ENCODE results near the gene IFNL4.
"Not testable (repeated sequence)": the region's sequence is repeated elsewhere in the genome, so short reads cannot be mapped to it uniquely, and the experiment has no call there.

Gene IFNL4

DNA sequence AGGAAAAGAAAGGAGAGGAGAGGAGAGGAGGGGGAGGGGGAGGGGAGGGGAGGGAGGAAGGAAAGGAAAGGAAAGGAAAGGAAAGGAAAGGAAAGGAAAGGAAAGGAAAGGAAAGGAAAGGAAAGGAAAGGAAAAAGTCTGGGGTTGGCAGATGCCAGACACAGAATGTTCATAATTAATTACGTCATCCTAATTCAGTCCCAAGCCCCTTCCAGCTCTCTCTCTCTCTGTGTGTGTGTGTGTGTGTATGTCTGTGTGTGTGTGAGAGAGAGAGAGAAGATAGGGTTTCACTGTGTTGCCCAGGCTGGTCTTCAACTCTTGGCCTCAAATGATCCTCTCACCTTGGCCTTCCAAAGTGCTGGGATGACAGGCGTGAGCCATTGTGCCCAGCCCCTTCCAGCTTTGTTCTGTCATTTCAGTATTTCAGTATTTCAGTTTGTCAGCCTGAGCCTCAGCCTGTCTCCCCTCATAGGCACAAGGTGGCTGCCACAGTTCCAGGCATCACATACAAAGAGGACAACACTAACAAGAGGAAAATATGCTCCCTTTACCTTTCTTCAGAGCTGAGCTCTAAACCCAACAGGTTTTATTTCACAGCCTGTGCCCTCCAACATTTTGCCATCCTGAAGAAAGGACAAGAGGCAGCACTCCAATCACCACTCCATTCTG lies 18.4 kb downstream of the IFNL4 start:
- in situ Hi-C loops (cut with MboI; ENCODE audit: low sequenced_read_pairs) = no loop called here

DNA sequence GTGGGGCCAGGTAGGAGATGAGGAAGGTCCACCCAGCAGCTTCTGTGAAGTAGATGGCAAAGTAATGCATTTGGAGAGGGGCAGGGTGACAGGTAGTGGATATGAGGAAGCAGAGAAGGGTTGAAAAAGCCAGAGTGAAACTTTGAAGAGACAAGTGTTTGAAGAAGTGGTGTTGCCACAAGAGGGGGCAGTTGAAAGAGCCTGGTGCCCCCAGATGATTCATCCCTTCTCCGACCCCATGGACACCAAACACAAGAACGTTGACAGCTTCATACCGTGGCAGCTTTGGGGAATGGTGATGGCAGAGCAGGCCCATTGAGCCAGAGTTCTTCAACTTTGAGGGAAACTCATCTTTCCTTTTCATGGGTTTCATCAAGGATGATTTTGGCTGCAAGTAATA lies 23.7 kb downstream of the IFNL4 start:
- in situ Hi-C loops (cut with MboI; ENCODE audit: low sequenced_read_pairs) = no loop called here

DNA sequence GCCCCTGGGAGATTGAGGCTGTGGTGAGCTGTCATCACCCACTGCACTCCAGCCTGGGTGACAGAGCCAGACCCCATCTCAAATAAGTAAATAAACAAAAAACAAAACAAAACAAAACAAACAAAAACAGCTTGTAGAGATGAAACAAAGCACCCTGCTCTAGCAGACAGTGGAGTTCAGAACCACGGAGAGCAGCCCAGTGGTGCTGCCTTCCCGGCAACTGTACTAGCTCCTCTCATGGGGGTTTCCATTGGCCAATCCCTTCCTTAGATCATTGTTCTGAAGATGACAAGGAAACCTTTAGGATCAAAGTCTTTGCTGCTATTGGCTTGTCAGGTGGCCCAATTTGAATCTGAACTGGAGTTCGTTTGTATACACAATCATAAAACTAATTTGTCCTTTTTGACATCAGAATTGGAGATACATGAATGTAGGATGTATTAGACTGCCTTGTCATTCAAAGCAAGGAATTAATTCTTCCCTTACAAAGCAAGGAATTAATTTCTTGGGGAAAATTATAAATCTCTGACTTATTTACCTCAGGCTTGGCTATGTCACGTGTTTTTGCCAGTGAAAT lies 24.9 kb downstream of the IFNL4 start:
- in situ Hi-C loops (cut with MboI; ENCODE audit: low sequenced_read_pairs) = no loop called here

DNA sequence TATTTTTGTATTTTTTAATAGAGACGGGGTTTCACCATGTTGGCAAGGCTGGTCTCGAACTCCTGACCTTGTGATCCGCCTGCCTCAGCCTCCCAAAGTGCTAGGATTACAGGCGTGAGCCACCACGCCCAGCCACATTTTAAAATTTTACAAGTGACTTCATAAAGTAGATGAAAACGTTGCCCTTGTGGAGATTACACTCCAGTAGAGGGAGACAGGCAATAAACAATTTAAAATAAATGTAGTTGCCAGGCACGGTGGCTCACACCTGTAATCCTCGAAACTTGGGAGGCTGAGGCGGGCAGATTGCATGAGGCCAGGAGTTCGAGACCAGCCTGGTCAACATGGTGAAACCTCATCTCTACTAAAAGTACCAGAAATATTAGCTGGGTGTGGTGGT lies 29.5 kb downstream of the IFNL4 start:
- in situ Hi-C loops (cut with MboI; ENCODE audit: low sequenced_read_pairs) = not testable (repeated sequence)

DNA sequence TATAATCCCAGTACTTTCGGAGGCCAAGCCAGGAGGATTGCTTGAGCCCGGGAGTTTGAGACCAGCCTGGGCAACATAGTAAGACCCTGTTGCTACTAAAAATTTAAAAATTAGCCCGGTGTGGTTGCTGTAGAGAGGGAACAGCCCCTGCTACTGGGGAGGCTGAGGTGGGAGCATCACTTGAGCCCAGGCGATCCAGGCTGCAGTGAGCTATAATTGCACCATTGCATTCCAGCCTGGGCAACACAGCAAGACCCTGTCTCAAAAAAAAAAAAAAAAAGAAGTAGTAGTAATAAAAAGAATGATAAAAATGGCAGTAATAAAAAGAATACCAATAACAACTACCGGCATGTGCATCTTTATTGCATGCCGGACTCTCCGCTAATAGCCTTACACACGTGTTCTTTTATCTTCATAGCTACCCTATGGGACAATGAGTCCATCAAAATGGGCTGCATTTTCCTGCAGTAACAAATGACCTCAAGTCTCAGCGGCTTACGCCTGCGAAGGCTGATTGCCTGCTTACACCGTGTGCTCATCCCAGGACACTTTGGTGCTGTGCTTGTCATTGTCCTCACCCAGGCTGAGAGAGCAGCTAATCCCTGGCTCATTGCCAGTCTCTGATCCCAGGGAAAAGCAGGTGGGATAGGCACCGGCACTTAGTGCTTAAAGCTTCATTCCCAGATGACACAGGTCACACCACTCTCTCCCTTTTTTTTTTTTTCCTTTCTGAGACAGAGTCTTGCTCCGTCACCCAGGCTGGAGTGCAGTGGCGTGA lies 30.2 kb downstream of the IFNL4 start:
- in situ Hi-C loops (cut with MboI; ENCODE audit: low sequenced_read_pairs) = no loop called here

DNA sequence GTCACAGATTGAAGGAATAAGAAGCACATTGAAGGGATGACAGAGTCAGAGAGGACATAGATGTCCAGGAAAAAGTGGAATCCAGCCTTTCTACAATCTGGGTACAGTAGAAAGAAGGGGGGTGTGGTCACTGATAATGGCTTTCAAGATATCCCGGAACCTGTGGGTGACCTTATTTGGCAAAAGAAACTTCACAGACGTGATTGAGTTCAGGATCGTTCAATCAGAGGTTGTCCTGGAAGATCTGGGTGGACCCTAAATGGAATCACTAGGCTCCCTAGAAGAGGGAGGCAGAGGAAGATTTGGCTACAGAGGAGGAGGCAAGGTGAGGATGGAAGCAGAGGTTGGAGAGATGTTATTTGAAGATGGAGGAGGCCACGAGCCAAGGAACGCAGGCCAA lies 31.6 kb downstream of the IFNL4 start:
- in situ Hi-C loops (cut with MboI; ENCODE audit: low sequenced_read_pairs) = no loop called here

DNA sequence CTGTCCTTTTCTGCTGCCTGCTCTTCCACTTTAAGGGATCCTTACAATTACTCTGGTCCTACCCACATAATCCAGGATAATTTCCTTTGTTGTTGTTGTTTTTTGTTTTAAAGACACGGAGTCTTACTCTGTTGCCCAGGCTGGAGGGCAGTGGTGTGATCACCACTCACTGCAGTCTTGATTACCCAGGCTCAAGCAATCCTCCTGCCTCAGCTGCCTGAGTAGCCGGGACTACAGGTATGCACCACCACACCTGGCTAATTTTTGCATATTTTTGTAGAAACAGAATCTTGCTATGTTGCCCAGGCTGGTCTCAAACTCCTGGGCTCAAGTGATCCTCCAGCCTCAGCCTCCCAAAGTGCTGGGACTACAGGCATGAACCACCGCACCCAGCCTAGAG lies 33.3 kb downstream of the IFNL4 start:
- in situ Hi-C loops (cut with MboI; ENCODE audit: low sequenced_read_pairs) = not testable (repeated sequence)

DNA sequence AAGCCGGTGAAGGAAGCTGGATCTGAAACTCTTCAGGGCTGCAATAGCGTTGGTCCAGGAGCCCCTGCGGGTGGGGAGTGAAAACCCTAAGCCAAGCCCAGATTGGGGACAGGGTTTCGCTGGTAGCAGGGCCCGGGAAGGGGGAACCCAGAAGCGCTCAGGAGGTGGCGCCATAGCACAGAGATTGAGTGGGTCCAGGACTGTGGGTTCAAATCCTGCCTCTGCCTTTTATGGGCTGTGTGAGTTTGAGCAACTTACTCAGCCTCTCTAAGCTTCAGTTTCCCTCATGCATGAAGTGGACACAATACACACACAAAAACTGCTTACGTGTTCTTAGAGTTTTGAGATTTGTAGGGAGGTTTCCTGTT lies 36.3 kb downstream of the IFNL4 start:
- in situ Hi-C loops (cut with MboI; ENCODE audit: low sequenced_read_pairs) = no loop called here

DNA sequence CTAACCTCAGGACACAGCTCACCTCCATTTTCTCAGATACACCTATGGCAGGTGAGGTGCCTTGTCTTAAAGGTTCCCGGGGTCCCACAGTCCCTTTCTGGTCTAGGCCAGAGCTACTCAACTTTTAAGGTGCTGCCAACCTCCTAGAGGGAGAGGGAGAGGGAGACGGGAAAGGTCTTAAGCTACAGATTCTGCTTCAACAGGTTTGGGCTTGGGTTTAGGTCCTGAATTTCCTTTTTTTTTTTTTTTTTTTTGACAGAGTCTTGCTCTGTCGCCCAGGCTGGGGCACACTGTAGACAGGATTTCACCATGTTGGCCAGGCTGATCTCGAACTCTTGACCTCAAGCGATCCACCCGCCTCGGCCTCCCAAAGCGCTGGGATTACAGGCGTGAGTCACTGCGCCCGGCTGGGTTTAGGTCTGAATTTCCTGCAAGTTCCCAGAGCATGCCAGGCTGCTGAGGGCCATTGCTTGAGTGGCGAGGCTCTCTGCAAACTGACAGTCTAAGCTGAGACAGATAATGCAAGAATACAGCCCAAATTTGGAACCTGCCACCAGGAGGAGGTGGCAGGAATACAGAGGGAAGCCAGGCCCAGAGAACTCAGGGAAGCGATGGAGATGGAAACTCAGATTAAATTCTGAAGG lies 36.8 kb downstream of the IFNL4 start:
- in situ Hi-C loops (cut with MboI; ENCODE audit: low sequenced_read_pairs) = no loop called here

DNA sequence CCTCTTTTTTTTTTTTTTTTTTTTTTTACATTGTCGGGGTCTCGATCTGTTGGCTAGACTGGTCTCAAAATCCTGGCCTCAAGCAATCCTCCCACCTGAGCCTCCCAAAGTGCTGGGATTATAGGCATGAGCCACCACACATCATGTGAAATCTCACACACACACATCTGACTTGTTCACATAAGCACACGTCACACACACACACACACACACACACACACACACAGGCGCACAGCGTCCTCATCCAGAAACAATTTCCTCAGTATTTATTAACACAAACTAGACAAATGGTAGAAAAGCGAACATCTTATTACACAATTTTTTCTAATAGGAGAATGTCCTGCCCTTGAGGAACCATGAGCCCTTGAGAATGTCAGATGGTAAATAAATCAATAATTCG lies 39.5 kb downstream of the IFNL4 start:
- in situ Hi-C loops (cut with MboI; ENCODE audit: low sequenced_read_pairs) = no loop called here

DNA sequence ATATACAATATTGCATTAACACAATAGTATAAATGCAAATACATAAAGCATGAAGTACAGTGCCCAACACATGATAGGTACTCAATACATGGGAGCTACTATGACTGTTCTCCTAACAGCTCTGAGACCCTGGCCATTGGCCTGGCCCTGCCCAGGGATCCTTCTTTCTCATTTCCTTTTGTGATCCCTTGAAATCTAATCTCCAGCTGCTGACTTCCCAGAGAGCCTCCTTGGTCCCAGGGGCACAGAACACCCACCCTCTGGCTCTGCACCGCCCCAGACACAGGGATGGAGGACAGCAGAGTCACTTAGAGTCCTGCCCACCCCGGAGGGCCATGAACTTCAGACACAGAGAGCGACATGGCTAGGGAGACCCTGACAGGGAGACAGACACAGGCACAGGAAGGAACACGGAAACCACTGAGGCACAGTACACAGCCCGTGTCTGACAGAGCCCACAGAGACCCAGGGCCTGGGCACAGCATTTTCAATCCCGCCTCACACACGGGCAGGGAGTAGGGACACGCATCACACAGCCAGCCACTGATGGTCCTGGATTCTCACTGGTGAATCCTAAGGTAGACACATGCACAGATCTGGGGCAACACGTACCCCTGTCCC lies 40.4 kb downstream of the IFNL4 start:
- in situ Hi-C loops (cut with MboI; ENCODE audit: low sequenced_read_pairs) = no loop called here

DNA sequence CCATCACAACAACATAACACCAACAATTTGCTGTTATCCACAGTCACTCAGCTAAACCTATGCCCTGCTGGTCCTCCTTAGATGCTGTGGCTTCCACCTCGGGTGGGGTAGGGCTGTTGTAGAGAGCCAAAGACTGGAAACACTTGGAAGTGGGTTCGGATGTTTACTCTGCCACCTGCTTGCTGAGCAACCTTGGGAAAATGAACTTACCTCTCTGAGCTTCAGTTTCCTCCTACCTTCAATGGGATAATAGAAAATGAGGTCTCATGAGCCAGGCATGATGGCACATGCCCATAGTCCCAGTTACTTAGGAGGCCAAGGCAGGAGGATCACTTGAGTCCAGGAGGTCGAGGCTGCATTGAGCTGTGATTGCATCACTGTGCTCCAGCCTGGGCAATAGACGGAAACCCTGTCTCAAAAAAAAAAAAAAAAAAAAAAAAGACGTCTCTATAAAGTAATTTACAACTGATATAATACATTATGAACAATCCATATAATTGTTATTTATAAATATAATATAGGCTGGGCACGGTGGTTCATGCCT lies 41.3 kb downstream of the IFNL4 start:
- in situ Hi-C loops (cut with MboI; ENCODE audit: low sequenced_read_pairs) = no loop called here

DNA sequence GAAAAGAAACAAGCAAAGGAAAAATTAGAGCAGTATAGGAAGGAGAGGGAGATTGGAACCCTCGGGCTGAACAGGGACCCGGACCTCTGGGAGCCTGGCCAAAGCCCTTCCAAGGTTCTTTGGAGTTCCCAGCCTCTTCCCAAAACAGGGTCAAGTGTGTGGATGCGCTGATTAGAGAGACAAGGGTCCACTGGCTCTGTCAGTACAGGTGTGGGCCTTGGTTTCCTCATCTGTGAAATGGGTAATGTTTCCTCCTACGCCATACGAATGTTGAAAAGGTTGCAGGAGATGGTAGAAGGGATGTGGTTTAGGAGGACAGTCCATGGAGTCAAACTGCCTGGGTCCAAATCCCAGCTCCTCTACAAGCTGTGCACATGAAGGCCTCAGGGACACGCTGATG lies 42.5 kb downstream of the IFNL4 start:
- in situ Hi-C loops (cut with MboI; ENCODE audit: low sequenced_read_pairs) = no loop called here

DNA sequence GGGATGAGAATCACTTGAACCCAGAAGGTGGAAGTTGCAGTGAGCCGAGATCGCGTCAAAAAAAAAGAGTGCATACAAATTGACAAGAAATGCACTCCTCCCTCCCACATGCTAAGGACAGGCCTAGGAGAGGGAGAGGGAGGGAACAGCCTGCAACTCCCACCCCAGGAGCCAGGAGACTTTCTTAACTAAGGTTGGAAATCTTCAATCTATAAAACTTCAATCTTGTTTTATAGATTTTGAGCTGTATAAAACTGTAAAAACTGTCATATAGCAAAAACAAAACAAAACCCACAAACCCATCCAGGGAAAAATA lies 43.2 kb downstream of the IFNL4 start:
- in situ Hi-C loops (cut with MboI; ENCODE audit: low sequenced_read_pairs) = no loop called here

DNA sequence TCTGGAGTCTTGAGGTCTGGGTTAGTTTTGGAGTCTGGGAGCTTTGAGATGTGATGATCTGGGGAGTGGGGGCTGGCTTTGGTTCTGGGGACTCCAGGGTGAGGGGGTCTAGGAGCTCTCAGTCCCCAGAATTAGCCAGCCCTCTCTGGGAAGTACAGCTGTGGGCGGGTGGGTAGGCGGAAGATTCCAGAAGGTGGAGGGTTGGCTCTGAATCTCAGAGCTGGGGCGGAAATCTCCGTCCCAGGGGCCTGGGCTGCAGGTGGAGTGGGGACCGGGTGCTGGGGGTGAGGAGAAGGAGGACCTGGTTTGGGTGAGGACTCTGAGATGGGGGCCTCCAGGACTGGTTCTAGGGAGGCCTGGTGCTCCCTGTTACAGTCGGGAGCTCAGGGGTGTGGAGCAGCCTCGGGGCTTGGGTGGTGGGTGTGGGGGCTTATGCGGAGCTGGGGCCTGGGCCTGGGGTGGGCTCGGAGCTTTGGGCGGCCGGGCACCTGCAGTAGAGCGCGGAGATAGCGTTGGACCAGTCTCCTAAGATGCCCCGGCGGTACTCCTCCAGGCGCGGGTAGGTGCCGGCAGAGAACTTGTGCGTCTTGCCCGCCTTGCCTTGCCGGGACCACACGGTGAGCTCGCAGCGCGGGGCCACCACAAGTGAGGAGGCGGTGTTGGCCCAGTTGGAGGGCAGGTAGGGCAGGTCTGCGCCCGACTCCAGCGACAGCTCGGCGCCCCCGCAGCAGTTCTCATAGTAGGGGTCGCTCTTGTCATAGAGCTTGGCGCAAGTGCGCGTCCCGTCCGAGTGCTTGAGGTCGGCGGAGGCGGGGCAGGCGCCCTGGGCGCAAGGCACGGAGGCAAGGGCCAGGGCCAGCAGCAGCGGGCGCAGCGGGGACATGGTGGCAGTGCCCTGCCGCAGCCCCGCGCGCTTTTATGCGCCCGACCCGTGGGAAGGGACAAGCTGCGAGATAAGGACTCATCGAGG lies 45.0 kb downstream of the IFNL4 start, which contains the start of gene SYCN:
Gene SYCN, minus strand, starts transcription at position 892 of the 970 bp plus-strand sequence. Its CDS starts 9 bp downstream, at position 883.
- in situ Hi-C loops (cut with MboI; ENCODE audit: low sequenced_read_pairs) = no loop called here

DNA sequence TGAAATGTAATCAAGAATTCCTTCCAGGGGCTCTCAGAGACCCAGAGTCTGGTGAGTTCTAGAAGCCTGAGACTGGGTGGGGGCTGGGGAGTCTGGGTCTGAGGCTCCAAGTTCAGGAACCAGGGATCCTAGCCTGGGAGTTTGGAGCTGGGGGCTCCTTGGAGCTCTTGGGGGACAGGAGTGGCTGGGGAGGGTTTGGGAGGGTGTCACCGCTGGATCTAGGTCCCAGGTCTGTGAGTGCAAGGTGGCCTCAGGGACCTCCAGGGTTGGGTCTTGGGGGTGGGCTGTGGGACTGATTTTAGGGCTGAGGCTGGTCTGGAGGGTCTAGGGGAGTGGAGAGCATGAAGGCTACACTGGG lies 45.7 kb downstream of the IFNL4 start:
- in situ Hi-C loops (cut with MboI; ENCODE audit: low sequenced_read_pairs) = no loop called here

DNA sequence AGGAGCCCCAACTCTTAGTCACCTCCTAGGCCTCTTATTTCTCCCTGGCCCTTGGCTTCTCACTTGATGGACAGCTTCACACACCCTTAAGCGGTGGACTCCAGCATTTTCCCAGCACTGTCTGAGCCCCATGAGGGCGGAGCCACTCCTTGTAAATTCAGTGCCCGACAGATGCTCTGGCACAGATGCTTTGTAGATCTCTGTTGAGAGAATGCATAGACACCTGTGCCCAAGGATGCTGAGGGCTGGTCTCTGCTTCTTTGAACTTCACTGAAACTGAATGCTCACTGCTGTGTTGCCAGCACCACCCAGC lies 47.9 kb downstream of the IFNL4 start:
- in situ Hi-C loops (cut with MboI; ENCODE audit: low sequenced_read_pairs) = no loop called here

DNA sequence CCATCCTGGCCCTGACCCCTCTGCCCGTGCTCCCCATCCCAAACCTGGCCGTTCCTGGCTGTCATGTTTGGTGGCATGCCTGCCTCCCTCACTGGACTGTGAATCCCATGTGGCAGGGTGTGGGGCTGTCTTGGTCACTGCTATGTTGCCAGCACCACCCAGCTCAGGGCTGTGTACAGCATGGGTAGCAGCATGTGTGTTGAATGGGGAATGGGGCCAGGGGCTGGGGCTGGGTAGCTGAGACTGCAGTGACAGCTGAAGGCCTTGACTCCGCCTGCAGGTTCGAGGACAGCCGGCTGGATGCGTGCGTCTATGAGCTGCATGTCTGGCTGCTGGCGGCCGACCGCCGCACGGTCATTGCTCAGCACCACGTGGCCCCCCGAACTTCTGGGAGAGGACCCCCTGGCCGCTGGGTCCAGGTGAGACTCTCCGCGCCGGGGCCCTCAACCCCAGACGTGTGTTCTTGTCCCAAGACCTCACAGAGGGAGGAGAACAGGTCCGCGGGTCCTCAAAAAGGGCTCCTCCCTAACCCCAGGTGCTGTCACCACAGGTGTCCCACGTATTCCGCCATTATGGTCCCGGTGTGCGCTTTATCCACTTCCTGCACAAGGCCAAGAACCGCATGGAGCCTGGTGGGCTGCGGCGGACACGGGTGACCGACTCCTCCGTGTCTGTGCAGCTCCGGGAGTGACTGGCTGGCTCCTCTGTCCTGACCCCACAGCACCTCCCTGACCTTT lies 48.4 kb downstream of the IFNL4 start:
- in situ Hi-C loops (cut with MboI; ENCODE audit: low sequenced_read_pairs) = no loop called here

DNA sequence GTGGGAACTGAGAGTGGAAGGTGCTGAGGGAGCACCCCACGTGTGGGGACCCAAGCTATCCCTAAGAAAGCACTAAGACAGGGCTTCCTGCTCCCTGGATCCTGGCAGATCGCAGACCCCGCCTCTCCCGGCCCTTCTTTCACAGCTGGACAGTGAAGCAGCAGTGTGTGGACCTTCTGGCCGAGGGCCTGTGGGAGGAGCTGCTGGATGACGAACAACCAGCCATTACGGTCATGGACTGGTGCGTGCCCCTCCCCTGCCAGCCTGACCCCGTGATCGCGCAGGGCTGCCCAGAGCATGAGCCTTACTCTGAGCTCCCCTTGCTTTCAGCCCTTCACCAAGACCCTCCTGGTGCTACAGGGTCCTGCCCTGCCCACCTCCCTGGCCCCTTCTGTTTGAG lies 49.6 kb downstream of the IFNL4 start:
- in situ Hi-C loops (cut with MboI; ENCODE audit: low sequenced_read_pairs) = no loop called here

DNA sequence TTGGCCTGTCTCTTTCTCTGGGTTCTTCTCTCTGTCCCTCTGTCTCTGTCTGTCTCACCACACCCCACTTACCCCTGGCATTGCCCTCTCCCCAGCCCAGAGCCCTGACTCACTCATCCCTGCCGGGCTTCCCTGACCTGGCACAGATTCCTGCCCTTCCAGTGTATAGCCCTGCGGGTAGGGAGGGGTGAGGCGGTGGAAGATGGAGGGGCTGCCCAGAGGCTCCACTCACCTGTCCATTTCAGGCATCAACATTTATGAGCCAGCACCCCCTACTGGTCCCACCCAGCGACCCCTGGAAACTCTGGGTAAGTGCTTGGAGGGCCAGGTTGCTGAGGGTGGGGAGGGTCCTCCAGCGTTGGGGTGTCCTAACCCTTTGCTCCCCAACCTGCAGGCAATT lies 50.8 kb downstream of the IFNL4 start:
- in situ Hi-C loops (cut with MboI; ENCODE audit: low sequenced_read_pairs) = no loop called here

Data from HL-60/S4 (cell line).